Stomach (tissue), 4 donors: ENCODE measurements around the gene WIPF1.

Experiments used
- CTCF ChIP-seq, 7 experiments: fragments of 450-650 bp in 4 of 7; fragments of 200-600 bp in 3 of 7; sonication (generic) in 3 of 7; IDR thresholded peaks; one replicate each; pipeline ENCODE4 v1.5.1; 2016 to 2019; ENCODE audit warnings: antibody characterized with exemption in 7 of 7, control low read depth in 2 of 7, mild to moderate bottlenecking in 1 of 7
- POLR2AphosphoS5 ChIP-seq, 3 donors: sonication (generic); formaldehyde crosslinking; IDR thresholded peaks; one replicate each; pipeline ENCODE4 v1.6.1; 2016; ENCODE audit warnings: antibody characterized with exemption in 3 of 3

- no peak for TF ChIP-seq CTCF (IDR thresholded peaks at IDR 0.05)
- no peak for TF ChIP-seq POLR2AphosphoS5 (IDR thresholded peaks at IDR 0.05)
Measured at GRCh38 chr2:174621323-174621722, 23.7 kb upstream of the WIPF1 start.
